ENCODE results near the gene NAALADL2.
A peak's percentile ranks its signal among the peaks of the same experiment; 100 is the strongest.

Gene NAALADL2

DNA sequence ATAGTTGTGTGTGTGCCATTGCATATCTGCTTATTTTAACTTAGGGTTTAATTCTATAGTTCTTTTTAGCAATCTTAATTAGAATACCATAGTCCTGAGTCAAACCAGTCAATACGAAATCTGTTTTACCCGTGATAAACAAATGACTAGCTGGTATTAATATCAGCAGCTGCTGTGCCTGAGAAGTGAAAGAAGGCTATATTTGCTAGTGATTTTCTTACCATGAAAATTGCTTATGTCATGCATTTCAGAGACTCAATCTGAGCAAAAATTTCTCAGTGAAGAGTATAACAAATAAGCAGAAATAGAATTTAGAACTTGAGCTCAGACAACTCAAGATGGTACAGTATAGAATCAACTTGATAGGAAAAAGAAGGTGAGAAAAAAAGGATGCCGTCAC lies 820.4 kb downstream of the NAALADL2 start:
- TF ChIP-seq, protein P1, sequence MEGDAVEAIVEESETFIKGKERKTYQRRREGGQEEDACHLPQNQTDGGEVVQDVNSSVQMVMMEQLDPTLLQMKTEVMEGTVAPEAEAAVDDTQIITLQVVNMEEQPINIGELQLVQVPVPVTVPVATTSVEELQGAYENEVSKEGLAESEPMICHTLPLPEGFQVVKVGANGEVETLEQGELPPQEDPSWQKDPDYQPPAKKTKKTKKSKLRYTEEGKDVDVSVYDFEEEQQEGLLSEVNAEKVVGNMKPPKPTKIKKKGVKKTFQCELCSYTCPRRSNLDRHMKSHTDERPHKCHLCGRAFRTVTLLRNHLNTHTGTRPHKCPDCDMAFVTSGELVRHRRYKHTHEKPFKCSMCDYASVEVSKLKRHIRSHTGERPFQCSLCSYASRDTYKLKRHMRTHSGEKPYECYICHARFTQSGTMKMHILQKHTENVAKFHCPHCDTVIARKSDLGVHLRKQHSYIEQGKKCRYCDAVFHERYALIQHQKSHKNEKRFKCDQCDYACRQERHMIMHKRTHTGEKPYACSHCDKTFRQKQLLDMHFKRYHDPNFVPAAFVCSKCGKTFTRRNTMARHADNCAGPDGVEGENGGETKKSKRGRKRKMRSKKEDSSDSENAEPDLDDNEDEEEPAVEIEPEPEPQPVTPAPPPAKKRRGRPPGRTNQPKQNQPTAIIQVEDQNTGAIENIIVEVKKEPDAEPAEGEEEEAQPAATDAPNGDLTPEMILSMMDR (IDR thresholded peaks at IDR 0.05; ENCODE audit: extremely low read depth, insufficient read depth, missing control alignments) = no peak
- in situ Hi-C loops (cut with MboI; ENCODE audit: low pct_unique_long_range_greater_than_20kb, low sequenced_read_pairs, unreplicated experiment) = no loop called here
- DNase-seq (ENCODE audit: low spot score) = no peak

- TF ChIP-seq, protein P1 (IDR thresholded peaks at IDR 0.05; ENCODE audit: extremely low read depth, insufficient read depth, missing control alignments) = no peak
- in situ Hi-C loops (cut with MboI; ENCODE audit: low pct_unique_long_range_greater_than_20kb, low sequenced_read_pairs, unreplicated experiment) = no loop called here
- DNase-seq (ENCODE audit: low spot score) = no peak
Observed at GRCh38 chr3:175692256-175692655, 833.1 kb downstream of the NAALADL2 start.

- DNase-seq (ENCODE audit: low spot score) = no peak
- TF ChIP-seq, protein P1 (IDR thresholded peaks at IDR 0.05; ENCODE audit: extremely low read depth, insufficient read depth, missing control alignments) = no peak
- in situ Hi-C loops (cut with MboI; ENCODE audit: low pct_unique_long_range_greater_than_20kb, low sequenced_read_pairs, unreplicated experiment) = no loop called here
Observed at GRCh38 chr3:175695251-175695650, 836.1 kb downstream of the NAALADL2 start.

- no peak for DNase-seq (ENCODE audit: low spot score)
- TF ChIP-seq, protein P1 (IDR thresholded peaks at IDR 0.05; ENCODE audit: extremely low read depth, insufficient read depth, missing control alignments) = no peak
- in situ Hi-C loops (cut with MboI; ENCODE audit: low pct_unique_long_range_greater_than_20kb, low sequenced_read_pairs, unreplicated experiment) = no loop called here
Observed at GRCh38 chr3:175702956-175703355, 843.8 kb downstream of the NAALADL2 start.

DNA sequence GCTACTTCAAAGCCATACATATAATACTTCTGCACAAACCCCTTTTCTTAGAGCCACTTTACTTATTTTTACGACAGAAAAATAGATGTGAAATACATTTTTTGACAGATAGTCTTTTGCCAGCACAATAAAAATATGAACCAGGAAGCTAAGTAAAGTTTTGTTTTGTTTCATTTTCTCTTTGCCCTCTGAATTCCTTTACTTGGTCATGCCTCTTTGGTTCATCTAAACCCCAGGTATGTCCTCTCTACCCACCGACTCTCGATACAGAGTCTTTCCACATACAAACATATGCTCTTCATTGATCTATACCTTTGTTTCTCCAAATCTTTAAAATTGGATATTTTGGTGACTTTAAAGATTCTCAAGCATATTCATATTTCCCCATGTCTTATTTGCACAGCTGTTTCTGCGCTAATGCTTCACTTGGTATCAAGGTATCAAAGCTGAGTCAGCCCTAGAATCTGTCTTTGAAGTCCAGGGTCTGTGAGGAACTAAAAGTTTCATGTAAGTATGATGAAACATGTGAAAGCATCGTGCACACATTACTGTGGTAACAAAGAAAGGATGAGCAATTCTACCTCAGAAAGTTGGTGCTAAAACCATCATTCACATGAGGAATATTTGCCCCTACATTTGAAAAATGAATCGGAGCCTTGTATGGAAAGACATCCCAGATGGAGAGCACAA lies 845.4 kb downstream of the NAALADL2 start:
- TF ChIP-seq, protein P1 (IDR thresholded peaks at IDR 0.05; ENCODE audit: extremely low read depth, insufficient read depth, missing control alignments) = no peak
- DNase-seq (ENCODE audit: low spot score) = peak; percentile 2
- in situ Hi-C loops (cut with MboI; ENCODE audit: low pct_unique_long_range_greater_than_20kb, low sequenced_read_pairs, unreplicated experiment) = no loop called here

DNA sequence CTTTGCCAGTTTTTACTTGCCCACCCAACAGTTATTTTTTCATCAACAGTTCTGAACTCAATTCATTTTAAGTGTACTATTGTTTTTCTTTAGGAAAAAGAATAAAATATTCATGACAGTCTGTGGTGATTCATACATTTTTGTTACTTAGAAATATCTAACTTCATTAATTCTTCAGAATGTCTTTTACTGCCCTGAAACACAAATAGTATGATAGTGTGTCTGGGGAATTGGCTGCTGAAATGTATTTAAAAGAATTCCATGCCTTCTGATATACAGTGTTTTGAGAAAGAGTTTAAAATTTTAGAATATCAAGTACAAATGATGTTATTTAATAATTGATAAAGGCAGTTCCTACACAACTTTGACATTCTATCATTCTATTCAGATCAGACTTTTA lies 854.1 kb downstream of the NAALADL2 start:
- DNase-seq (ENCODE audit: low spot score) = no peak
- in situ Hi-C loops (cut with MboI; ENCODE audit: low pct_unique_long_range_greater_than_20kb, low sequenced_read_pairs, unreplicated experiment) = no loop called here
- TF ChIP-seq, protein P1 (IDR thresholded peaks at IDR 0.05; ENCODE audit: extremely low read depth, insufficient read depth, missing control alignments) = no peak

All from GM13977 (cell line).